GM18873 (cell line): Measurements from ENCODE around the gene SAMD4A.
A peak's percentile ranks its signal among the peaks of the same experiment; 100 is the strongest.

ENCODE experiments used
- ATAC-seq: cut with Tn5 transposase; IDR thresholded peaks from one replicate; pipeline ENCODE4 v1.9.1; 2021; ENCODE audit warnings: mild to moderate bottlenecking, moderate library complexity, moderate number of reproducible peaks; ENCODE audit not compliant: unreplicated experiment, low FRiP score

The SAMD4A gene

GRCh38 chr14:54697803-54698202, 130.9 kb downstream of the SAMD4A start:
- no peak for ATAC-seq

DNA sequence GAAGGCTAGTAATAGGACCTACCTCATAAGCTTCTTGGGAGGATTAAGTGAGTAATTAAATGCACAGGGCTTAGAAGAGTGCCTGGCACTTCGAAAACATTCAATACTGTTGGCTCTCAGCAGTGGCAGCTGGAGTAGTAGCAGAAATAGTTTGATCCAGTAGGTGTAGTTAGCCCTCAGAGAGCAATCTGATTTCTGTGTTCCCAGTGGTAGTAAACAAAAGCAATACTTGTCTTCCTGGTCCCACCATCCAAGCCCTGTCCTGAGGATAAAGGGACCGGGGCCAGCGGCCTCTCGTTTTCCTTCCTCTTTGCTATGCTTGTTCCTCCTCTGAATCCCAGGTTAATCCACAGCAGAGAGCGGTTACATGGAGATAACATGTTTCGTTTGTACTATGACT, 131.6 kb downstream of the SAMD4A start:
- no peak for ATAC-seq

- ATAC-seq = no peak
These were observed 132.1 kb downstream of the SAMD4A start for GRCh38 chr14:54698966-54699530.

DNA sequence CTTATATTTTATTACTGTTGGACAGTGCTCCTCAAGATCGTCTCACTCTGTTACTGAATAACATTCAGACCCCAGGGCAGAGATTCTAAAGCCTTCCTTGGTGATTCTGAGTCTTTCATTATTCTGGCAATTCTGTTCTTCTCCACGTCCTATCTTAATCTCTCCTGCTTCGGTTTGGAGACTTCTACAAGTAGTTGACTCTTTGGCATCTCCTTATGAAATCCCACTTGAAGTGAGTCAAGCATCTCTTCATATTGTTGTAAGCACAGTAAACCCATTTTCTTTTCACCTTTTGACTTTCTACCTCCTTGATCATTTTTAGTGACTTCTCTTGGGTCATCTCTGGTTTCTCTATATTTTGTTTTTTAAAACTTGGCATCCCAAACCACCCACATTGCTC, 132.8 kb downstream of the SAMD4A start:
- ATAC-seq = no peak

DNA sequence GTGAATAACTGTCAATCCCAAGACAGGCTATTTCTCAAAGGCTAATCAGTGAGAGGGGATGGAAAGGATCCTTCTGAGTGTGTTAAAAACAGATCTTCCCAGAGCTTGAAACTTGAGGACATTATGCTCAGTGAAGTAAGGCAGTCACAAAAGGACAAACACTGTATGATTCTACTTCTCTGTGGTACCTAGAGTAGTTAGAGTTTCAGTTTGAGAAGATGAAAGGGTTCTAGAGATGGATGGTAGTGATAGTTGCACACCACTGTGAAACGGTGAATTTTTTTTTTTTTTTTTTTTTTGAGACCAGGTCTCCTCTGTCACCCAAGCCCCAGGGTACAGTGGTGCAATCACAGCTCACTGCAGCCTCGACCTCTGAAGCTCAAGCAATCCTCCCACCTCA, 133.8 kb downstream of the SAMD4A start:
- no peak for ATAC-seq

GRCh38 chr14:54702014-54702491, 135.1 kb downstream of the SAMD4A start:
- ATAC-seq = no peak

DNA sequence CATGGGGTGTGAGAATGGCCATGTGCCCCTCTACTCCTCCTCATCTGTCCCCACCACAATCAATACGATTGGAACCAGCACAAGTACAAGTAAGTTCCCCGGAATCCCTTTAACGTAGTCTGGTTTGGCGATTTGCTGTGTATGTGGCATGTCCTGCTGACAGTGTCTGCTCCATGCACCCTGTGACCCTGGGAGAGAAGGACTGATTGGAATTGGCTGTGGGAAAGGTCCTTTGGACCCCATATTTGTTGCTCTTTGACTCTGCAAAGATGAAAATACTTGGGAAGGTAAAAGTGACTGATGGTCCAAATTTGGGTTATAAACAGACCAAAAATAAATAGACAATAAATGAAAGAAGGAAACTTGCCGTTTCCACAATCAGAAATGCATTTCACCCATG, 135.6 kb downstream of the SAMD4A start:
- ATAC-seq = no peak

GRCh38 chr14:54703082-54703481, 136.2 kb downstream of the SAMD4A start:
- ATAC-seq = no peak

DNA sequence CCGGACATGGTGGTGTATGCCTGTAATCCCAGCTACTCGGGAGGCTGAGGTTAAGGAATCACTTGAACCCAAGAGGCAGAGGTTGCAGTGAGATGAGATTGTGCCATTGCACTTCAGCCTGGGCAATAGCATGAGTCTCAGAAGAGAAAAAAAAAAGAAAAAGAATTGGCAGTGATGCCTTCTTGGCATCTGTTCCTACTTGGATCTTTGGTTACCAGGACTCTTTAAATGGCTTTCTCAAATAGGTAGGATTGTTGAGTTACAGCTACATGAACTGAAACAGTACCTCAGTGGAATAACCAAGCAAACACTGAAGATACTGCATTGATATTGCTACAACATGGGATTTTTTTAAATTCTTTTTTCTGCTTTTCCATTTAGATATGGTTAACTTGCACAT, 136.8 kb downstream of the SAMD4A start:
- no peak for ATAC-seq

DNA sequence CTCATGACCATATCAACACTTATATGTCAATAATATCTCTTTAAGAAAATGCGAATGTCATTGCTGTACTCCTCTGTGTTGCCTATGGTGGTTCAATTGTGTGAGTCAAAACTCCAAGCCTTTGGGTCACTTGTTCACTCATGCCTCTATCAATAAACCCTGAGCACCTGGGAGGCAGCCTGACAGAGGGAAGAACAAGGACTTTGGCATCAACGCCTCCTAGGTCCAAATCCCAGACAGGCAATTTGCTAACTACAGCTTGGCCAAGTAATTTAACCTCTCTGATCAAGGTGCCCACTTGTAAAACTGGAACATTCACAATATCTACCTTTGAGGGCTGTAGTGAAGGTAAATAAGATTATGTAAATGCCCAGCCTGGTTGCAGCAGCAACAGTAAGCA, 137.8 kb downstream of the SAMD4A start:
- no peak for ATAC-seq

- ATAC-seq = no peak
These were observed 139.8 kb downstream of the SAMD4A start for GRCh38 chr14:54706769-54707168.

- no peak for ATAC-seq
These were observed 141.2 kb downstream of the SAMD4A start for GRCh38 chr14:54708161-54708560.

- no peak for ATAC-seq
These were observed 142.1 kb downstream of the SAMD4A start for GRCh38 chr14:54708982-54709381.

- ATAC-seq = peak; percentile 60
These were observed 142.5 kb downstream of the SAMD4A start for GRCh38 chr14:54709444-54709843.

DNA sequence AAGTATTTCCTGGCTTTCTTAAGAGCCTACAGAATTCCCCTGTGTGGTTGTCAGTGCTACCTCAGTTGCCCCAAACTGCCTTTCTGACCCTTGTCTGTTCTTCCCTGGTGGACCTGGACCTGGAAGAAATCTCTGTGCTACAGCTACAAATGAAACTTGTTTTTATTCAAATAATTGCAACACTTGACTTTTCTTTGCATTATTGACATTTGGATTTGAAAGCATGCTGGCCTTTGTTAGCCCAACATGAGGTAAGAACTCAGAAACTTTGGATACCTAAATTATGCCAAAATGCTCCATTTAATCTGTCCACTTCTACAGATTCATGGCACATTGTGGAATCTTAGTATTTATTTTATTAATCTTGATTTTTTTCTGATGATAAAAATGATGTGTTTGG, 142.9 kb downstream of the SAMD4A start:
- no peak for ATAC-seq

DNA sequence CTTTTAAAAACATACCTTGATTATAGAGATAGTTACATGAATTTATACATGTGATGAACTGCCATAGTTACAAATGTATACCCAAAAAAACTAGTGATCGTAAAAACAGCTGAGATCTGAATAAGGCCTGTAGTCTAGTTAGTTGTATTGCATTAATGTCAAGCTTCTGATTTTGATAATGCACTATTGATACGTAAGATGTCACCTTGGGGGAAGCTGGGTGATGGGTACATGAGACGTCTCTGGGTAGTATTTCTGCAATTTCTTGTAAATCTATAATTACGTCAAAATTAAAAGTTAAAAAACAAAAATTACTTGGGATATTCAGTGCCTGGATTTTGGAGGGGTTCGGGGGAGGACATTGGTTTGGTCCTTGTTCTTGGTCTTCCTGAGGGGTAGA, 144.4 kb downstream of the SAMD4A start:
- ATAC-seq = no peak

GRCh38 chr14:54711812-54712464, 145.0 kb downstream of the SAMD4A start:
- ATAC-seq = no peak

- ATAC-seq = no peak
These were observed 145.7 kb downstream of the SAMD4A start for GRCh38 chr14:54712465-54713200.

- ATAC-seq = no peak
These were observed 146.5 kb downstream of the SAMD4A start for GRCh38 chr14:54713379-54713778.

- ATAC-seq = no peak
These were observed 148.3 kb downstream of the SAMD4A start for GRCh38 chr14:54715239-54715638.

GRCh38 chr14:54715811-54716210, 148.9 kb downstream of the SAMD4A start:
- ATAC-seq = no peak

DNA sequence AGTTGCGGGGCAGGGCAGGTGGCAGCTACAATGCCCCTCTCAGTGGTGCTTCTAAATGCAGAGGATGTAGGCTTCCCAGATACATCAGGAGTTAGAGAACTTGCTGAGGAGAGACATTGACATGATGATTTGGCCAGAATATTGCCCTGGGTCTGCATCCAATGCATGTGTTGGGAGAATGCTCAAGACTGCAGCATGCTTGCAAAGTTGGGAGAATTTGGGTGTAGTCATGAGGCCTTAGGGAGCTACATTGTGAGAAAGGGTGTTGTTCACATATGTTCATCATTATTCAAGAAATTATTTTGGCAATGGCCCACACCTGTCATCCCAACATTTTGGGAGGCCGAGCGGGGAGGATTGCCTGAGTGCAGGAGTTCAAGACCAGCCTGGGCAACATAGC, 149.9 kb downstream of the SAMD4A start:
- ATAC-seq = no peak
